ENCODE measurements around the gene ADAMTS13. TPM values are rescaled to one million over a fixed set of nuclear protein-coding genes. Genes with fewer than 3 reads are reported as not detected.
A peak's percentile ranks its signal among the peaks of the same experiment; 100 is the strongest.

ADAMTS13 gene
- total and polyA plus RNA-seq, 9 of the 15 experiments (the other 6 are each of a cell fraction or from before 2014, with no cell fraction given) = 0.03 to 0.20 (median 0.04) TPM; not detected in 4

- Histone ChIP-seq H3K4me2 (ENCODE audit: insufficient read depth, low read length) (peak within 1 kb of the TSS; percentile 88), H3K9me3 (replicated peaks; ENCODE audit: control insufficient read depth, insufficient read depth, low read depth, low read length) (no peaks in the 10 kb centered on the region), H3K36me3 (ENCODE audit: control insufficient read depth, insufficient read depth, low read length) (peaks cover 31% of the 10 kb centered on the region), H4K20me1 (replicated peaks; ENCODE audit: control insufficient read depth, insufficient read depth, low read length) (peaks cover 27% of the 10 kb centered on the region), H3K9ac (ENCODE audit: insufficient read depth in 1 of 2, low read depth in 2 of 2, low read length in 2 of 2) (peak within 1 kb of the TSS; percentile 97 to 99), H2AFZ (ENCODE audit: low read depth, low read length) (peak within 1 kb of the TSS; percentile 92), H3K27me3 (ENCODE audit: control insufficient read depth in 2 of 2, insufficient read depth in 2 of 2, low read length in 2 of 2) (no peaks in the 10 kb centered on the region), H3K4me3 (peak within 1 kb of the TSS; percentile 87), H3K9me1 (ENCODE audit: control insufficient read depth, insufficient read depth, low read length) (peaks cover 13% of the 10 kb centered on the region), H3K27ac (ENCODE audit: extremely low read depth, low read depth, low read length) (peak within 1 kb of the TSS; percentile 97), H3K4me1 (replicated peaks in 1 of 2; ENCODE audit: control insufficient read depth in 2 of 2, insufficient read depth in 2 of 2, low read length in 2 of 2) (peaks cover 39 to 50% of the 10 kb centered on the region in 2 experiments; a peak in 4 of 5 replicates), H3K79me2 (ENCODE audit: control insufficient read depth, insufficient read depth, low read length) (peaks cover 57% of the 10 kb centered on the region)
- ChIA-PET POLR2A (interaction anchor here (0.5 to 8.5 kb wide), 19 partner anchors 8 to 625 kb away, joined by 3 to 109 read pairs (median 4); partner anchors contain the start of genes MED22, RPL7A, SURF1 and SURF2), CTCF (ENCODE audit: low intra/inter-chr PET ratio) (interaction anchor here (0.9 kb wide), 1 partner anchor 19 kb away, joined by 4 read pairs; the partner anchor contains the start of gene SURF2)
- peak; percentile 91 for ATAC-seq
- FAIRE-seq = peak; percentile 65
- intact Hi-C loops (cut with micrococcal nuclease) = no loop called here
- in situ Hi-C loops (cut with MboI) = no loop called here
- DNase-seq (ENCODE audit: extremely low read depth in 1 of 4, low spot score in 3 of 4) = peak; percentile 97 to 99 (median 98)
- no TSS peak for BruUV-seq (replicated peaks)
- WGBS (ENCODE audit: insufficient coverage, low coverage, missing lambda C conversion rate) = under 1% methylated on average over 61 of the region's 120 CpGs
- TF ChIP-seq ZNF408 (CRISPR knock-in tag; IDR thresholded peaks at IDR 0.05; ENCODE audit: low read depth) (no peak), FOXP1 (CRISPR knock-in tag; IDR thresholded peaks at IDR 0.05) (peak; percentile 98), BCL6 (CRISPR knock-in tag; IDR thresholded peaks at IDR 0.05) (no peak), MYC (IDR thresholded peaks at IDR 0.05; ENCODE audit: low read depth, low read length) (peak; percentile 46; the same call in 1 of the 2 replicates), MYC (CRISPR knock-in tag; IDR thresholded peaks at IDR 0.05; ENCODE audit: borderline replicate concordance, low read depth) (no peak), ZNF316 (IDR thresholded peaks at IDR 0.05) (no peak), ASH1L (IDR thresholded peaks at IDR 0.05; ENCODE audit: borderline replicate concordance, low read depth, partially characterized antibody) (no peak), CUX1 (CRISPR knock-in tag; IDR thresholded peaks at IDR 0.05) (no peak), SP1 (CRISPR knock-in tag; IDR thresholded peaks at IDR 0.05) (peak; percentile 94), ARHGAP35 (IDR thresholded peaks at IDR 0.05; ENCODE audit: partially characterized antibody) (no peak), ZNF589 (CRISPR knock-in tag; IDR thresholded peaks at IDR 0.05; ENCODE audit: low read depth) (no peak), ZNF512 (tag; IDR thresholded peaks at IDR 0.05) (no peak), HNRNPH1 (optimal IDR thresholded peaks at IDR 0.05; ENCODE audit: low read depth, low read length) (no peak), MTA3 (IDR thresholded peaks at IDR 0.05; ENCODE audit: borderline replicate concordance) (peak; percentile 76), PCBP1 (IDR thresholded peaks at IDR 0.05; ENCODE audit: low read depth, low read length, poor library complexity, severe bottlenecking) (peak; percentile 66)
These were observed 46.2 kb upstream of the ADAMTS13 start, which contains the start of the genes STKLD1 and SURF4 for GRCh38 chr9:133375724-133376654. Gene STKLD1, plus strand, starts transcription at chr9:133376366. Its CDS starts 108 bp downstream, at chr9:133376474. Gene SURF4, minus strand, starts transcription at chr9:133376060. Its CDS starts 91 bp downstream, at chr9:133375969.
